ENCODE measurements around the gene TP53I13. TPM values are rescaled to one million over a fixed set of nuclear protein-coding genes. Genes with fewer than 3 reads are reported as not detected.

Gene TP53I13
- total and polyA plus RNA-seq, 4 experiments from 2014 or later = 31.5 to 158 (median 98.1) TPM

DNA sequence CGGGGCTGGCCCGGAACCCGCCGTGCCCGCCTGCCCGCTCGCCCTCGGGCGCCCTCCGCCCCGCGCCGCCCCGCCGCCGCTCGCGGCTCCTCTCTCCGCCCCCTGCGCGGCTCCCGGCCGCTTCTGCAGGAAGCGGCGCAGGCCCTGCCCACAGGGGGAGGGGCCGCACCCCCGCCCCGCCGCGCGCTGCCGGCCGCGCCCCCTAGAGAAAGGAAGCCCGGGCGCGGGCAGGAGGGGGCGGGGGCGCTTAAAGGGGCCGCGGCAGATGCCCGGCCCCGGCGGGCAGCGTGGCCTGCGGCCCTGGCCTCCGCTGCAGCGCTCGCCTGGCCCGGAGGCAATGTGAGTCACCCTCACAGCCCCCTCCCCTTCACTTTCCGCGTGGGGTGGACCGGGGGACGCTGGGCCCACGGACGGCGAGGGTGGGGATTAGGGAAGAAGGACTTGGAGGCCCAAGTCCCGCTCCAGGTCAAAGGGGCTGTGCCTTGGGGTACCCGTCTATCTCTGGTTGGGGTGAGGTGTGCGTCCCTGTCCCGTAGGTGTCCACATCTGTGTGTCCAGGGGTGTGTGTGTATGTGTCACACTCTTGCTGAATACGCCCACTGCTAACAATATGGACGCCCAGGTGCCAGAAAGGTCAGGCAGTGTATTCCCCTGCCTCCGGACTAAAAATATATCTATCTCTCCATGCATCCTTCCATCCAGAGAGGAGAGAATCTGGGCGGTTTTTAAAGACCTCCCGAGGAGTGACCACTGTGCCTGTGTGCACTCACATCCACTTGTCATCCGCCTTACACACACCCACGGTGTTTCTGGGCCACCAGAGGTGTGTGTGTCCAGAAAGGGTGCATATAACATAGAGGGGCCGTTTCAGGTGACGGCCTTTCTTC is 21.3 kb downstream of the TP53I13 start, which contains the start of gene GIT1:
Gene GIT1, minus strand, starts transcription at position 125 of the 887 bp plus-strand sequence. CDS start 270 bp downstream, outside the sequence.
- H3K36me3 Mint-ChIP-seq = peaks cover 0 to 6% of the 10 kb centered on the region in 2 donors
- CTCF ChIA-PET (ENCODE audit: partially characterized antibody) = interaction anchor here (1.4 to 28.5 kb wide), 5 partner anchors 9 to 27 kb away, joined by 7 to 523 read pairs (median 105); partner anchors contain the start of genes ABHD15, CORO6 and TP53I13
- H3K9me3 ChIP-seq (ENCODE audit: control insufficient read depth in 1 of 2, low read length in 2 of 2) = no peaks in the 10 kb centered on the region
- no peaks in the 10 kb centered on the region for H3K27me3 ChIP-seq (ENCODE audit: insufficient read depth, low read length)
- H3K9me3 Mint-ChIP-seq = no peaks in the 10 kb centered on the region
- H3K4me3 Mint-ChIP-seq = peak within 1 kb of the TSS; percentile 93 to 97 (median 95)
- peaks cover 30 to 71% (median 53%) of the 10 kb centered on the region in 4 donors for H3K4me1 Mint-ChIP-seq
- intact Hi-C loops (cut with micrococcal nuclease) = loop anchor here (1.0 to 5.0 kb wide), 4 partner anchors 21 to 341 kb away; partner anchors contain the start of genes SSH2 and TP53I13
- H3K4me3 ChIP-seq (ENCODE audit: low read length in 2 of 2) = peak within 1 kb of the TSS; percentile 61 to 82
- peak; percentile 81 to 86 (median 85) for DNase-seq
- POLR2A ChIA-PET (ENCODE audit: partially characterized antibody) = interaction anchor here (0.6 to 10.7 kb wide), 5 partner anchors 9 to 28 kb away, joined by 4 to 115 read pairs (median 18); partner anchors contain the start of genes ABHD15 and TP53I13
- peak within 1 kb of the TSS; percentile 70 for H3K27ac ChIP-seq (ENCODE audit: low read depth, low read length)
- peak within 1 kb of the TSS; percentile 86 to 97 (median 92) for H3K27ac Mint-ChIP-seq
- H3K36me3 ChIP-seq (ENCODE audit: insufficient read depth, low read length) = no peaks in the 10 kb centered on the region
- H3K4me1 ChIP-seq (ENCODE audit: insufficient read depth, low read length) = peaks cover 82% of the 10 kb centered on the region
- no peaks in the 10 kb centered on the region for H3K27me3 Mint-ChIP-seq

DNA sequence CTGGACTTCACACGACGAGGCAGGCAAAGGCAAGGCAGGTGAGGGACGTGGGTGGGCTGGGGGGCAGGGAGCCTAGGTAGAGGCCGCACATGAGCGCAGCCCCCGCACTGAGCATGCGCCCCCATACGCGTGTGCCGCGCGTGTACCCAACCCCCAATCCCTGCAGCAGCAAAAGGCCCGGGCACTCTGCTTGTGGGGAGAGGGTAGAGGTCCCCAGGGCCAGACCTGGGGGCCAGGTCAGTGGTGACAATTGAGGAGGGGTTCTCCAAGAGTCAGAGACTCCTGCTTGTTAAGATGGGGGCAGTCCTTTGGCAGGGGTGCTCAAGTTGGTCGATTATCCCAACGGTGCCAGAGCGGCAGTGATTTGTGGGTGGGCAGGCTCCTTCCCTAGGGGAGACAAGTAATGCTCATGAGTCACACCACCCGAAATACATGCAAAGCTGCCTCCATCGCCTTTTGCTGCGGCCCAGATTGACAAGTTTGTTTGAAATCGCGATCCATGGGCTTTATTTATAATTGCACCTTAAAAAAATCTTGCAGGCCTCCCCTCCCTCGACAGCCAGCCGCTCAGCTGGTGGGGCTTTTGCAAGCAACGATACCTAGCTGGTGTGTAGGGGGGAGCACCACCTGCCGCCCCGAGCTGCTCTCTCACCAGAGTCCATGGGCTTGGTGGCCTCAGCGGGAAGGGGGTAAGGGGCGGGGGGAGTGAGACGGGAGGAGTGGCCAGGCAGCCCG is 22.1 kb downstream of the TP53I13 start:
- peaks cover 0 to 6% of the 10 kb centered on the region in 2 donors for H3K36me3 Mint-ChIP-seq
- intact Hi-C loops (cut with micrococcal nuclease) = loop anchor here (1.0 kb wide), 2 partner anchors 10 to 221 kb away; no protein-coding TSS in a partner anchor

DNA sequence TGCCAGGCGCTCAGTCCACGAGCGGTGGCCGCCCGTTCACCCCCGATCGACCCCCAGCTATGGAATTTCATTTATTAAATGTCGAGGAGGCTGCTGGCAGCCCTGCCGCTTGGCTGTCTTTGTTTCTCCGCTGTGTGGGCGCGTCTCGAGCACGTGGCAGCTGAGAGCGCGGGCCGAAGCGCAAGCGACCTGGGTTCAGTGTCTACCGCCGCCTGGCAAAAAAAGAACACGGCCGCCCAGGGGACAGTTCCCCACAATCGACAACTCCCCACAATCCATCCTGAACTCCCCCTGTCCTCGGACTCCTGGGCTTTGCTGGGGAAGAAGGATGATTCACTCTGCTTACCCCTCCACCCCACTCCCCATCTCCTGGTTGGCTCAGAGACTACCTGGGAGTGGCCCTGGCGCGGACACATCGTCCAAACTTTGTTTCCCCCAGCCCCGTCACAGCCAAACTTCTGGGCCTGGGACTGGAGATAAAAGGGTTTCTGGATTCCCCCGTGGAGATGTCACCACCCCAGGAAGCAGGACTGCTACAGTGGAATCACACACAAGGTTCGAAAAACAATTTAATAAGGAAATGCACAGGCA is 22.7 kb downstream of the TP53I13 start:
- Mint-ChIP-seq H3K27me3 (no peaks in the 10 kb centered on the region), H3K36me3 (peaks cover 0 to 6% of the 10 kb centered on the region in 2 donors), H3K9me3 (no peaks in the 10 kb centered on the region), H3K27ac (peak overlapping the region; percentile 29 to 84 (median 70)), H3K4me3 (peak overlapping the region; percentile 71 to 95 (median 84)), H3K4me1 (peaks cover 26 to 57% (median 43%) of the 10 kb centered on the region in 4 donors)
- ChIA-PET CTCF (ENCODE audit: partially characterized antibody) (interaction anchor here (0.7 to 5.0 kb wide), 19 partner anchors 10 to 340 kb away, joined by 3 to 123 read pairs (median 4); partner anchors contain the start of genes ABHD15, CORO6 and TP53I13), POLR2A (ENCODE audit: partially characterized antibody) (interaction anchor here (0.6 to 6.0 kb wide), 13 partner anchors 9 to 341 kb away, joined by 3 to 109 read pairs (median 6); partner anchors contain the start of genes ABHD15 and TP53I13)
- no peak for DNase-seq
- no peaks in the 10 kb centered on the region for H3K36me3 ChIP-seq (ENCODE audit: insufficient read depth, low read length)
- H3K4me3 ChIP-seq (ENCODE audit: low read length in 2 of 2) = peak overlapping the region in 1 of 2 donors; percentile 43
- no peaks in the 10 kb centered on the region for H3K27me3 ChIP-seq (ENCODE audit: insufficient read depth, low read length)
- peaks cover 68% of the 10 kb centered on the region for H3K4me1 ChIP-seq (ENCODE audit: insufficient read depth, low read length)
- H3K27ac ChIP-seq (ENCODE audit: low read depth, low read length) = no peak overlapping the region
- intact Hi-C loops (cut with micrococcal nuclease) = loop anchor here (1.0 kb wide), 2 partner anchors 11 to 222 kb away; no protein-coding TSS in a partner anchor
- H3K9me3 ChIP-seq (ENCODE audit: control insufficient read depth in 1 of 2, low read length in 2 of 2) = no peaks in the 10 kb centered on the region

More for the DNA sequence above, 22.1 kb downstream of the TP53I13 start:
- Histone ChIP-seq H3K4me1 (ENCODE audit: insufficient read depth, low read length) (peaks cover 74% of the 10 kb centered on the region), H3K36me3 (ENCODE audit: insufficient read depth, low read length) (no peaks in the 10 kb centered on the region), H3K9me3 (ENCODE audit: control insufficient read depth in 1 of 2, low read length in 2 of 2) (no peaks in the 10 kb centered on the region), H3K27ac (ENCODE audit: low read depth, low read length) (peak overlapping the region; percentile 70), H3K4me3 (ENCODE audit: low read length in 2 of 2) (peak overlapping the region; percentile 21 to 82), H3K27me3 (ENCODE audit: insufficient read depth, low read length) (no peaks in the 10 kb centered on the region)
- POLR2A ChIA-PET (ENCODE audit: partially characterized antibody) = interaction anchor here (0.6 to 6.0 kb wide), 8 partner anchors 8 to 220 kb away, joined by 3 to 109 read pairs (median 16); partner anchors contain the start of genes ABHD15 and TP53I13
- peak in 1 of 5 donors; percentile 58 for DNase-seq
- Mint-ChIP-seq H3K27ac (peak overlapping the region; percentile 22 to 92 (median 87)), H3K4me1 (peaks cover 27 to 63% (median 49%) of the 10 kb centered on the region in 4 donors), H3K4me3 (peak overlapping the region; percentile 71 to 96 (median 92)), H3K27me3 (no peaks in the 10 kb centered on the region), H3K9me3 (no peaks in the 10 kb centered on the region)
- CTCF ChIA-PET (ENCODE audit: partially characterized antibody) = interaction anchor here (0.7 to 5.0 kb wide), 9 partner anchors 10 to 341 kb away, joined by 3 to 123 read pairs (median 11); partner anchors contain the start of genes ABHD15 and TP53I13

DNA sequence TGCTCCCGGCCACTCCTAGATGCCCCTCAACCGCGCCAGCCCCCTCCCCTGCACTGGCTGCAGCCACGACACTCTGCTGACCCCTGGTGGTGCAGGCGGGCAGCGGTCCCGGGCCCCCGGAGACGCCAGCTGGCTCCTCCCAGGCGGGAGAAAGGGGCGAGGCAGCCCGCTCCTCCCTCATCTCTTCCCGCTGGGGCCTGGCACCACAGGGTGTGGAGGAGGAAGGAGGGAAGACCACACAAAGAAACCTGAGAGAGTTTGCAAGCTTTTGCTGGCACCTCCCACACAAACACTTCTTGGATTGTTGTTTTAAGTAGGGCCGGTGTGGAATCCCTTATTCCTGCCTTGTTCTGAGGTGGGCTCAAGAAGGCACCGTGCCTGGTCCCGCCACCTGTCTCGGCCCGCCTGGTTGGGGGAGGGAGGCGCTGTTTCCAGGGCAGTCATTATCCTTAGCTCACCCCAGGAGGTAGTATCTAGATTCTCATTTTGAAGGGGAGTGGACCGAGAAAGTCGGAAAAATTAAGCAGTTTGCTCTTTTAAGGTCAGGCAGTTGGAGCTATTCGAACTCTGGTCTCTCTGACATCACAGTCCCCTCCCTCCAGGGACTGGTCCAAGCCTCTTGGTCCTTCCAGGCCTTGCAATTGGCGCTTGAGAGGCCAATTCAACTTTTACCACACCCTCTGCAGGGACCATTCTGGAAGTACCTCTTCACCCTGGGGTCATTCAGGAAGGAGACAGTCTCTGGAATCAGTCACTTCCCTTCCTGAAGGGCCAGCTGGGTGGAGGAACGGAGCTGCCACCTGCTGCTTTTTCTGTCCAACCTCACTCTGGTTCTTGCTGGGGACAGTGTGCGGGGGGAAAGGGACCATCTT is 23.5 kb downstream of the TP53I13 start:
- ChIA-PET CTCF (ENCODE audit: partially characterized antibody) (interaction anchor here (0.7 to 5.0 kb wide), 23 partner anchors 9 to 410 kb away, joined by 3 to 123 read pairs (median 4); partner anchors contain the start of genes ABHD15, CORO6, TAOK1 and TP53I13), POLR2A (ENCODE audit: partially characterized antibody) (interaction anchor here (0.9 to 6.0 kb wide), 13 partner anchors 10 to 340 kb away, joined by 3 to 109 read pairs (median 6); partner anchors contain the start of genes ABHD15 and TP53I13)
- H3K4me3 Mint-ChIP-seq = peak overlapping the region; percentile 71 to 95 (median 84)
- no peaks in the 10 kb centered on the region for H3K9me3 Mint-ChIP-seq
- Histone ChIP-seq H3K4me3 (ENCODE audit: low read length in 2 of 2) (peak overlapping the region in 1 of 2 donors; percentile 49), H3K9me3 (ENCODE audit: control insufficient read depth in 1 of 2, low read length in 2 of 2) (no peaks in the 10 kb centered on the region), H3K27ac (ENCODE audit: low read depth, low read length) (no peak overlapping the region), H3K27me3 (ENCODE audit: insufficient read depth, low read length) (no peaks in the 10 kb centered on the region), H3K36me3 (ENCODE audit: insufficient read depth, low read length) (no peaks in the 10 kb centered on the region), H3K4me1 (ENCODE audit: insufficient read depth, low read length) (peaks cover 60% of the 10 kb centered on the region)
- intact Hi-C loops (cut with micrococcal nuclease) = loop anchor here (1.0 kb wide), 2 partner anchors 12 to 223 kb away; no protein-coding TSS in a partner anchor
- peaks cover 0 to 6% of the 10 kb centered on the region in 2 donors for H3K36me3 Mint-ChIP-seq
- peak overlapping the region in 5 of 7 donors; percentile 52 to 84 (median 80) for H3K27ac Mint-ChIP-seq
- DNase-seq = peak; percentile 59 to 75 (median 64)
- peaks cover 22 to 50% (median 38%) of the 10 kb centered on the region in 4 donors for H3K4me1 Mint-ChIP-seq
- H3K27me3 Mint-ChIP-seq = no peaks in the 10 kb centered on the region

DNA sequence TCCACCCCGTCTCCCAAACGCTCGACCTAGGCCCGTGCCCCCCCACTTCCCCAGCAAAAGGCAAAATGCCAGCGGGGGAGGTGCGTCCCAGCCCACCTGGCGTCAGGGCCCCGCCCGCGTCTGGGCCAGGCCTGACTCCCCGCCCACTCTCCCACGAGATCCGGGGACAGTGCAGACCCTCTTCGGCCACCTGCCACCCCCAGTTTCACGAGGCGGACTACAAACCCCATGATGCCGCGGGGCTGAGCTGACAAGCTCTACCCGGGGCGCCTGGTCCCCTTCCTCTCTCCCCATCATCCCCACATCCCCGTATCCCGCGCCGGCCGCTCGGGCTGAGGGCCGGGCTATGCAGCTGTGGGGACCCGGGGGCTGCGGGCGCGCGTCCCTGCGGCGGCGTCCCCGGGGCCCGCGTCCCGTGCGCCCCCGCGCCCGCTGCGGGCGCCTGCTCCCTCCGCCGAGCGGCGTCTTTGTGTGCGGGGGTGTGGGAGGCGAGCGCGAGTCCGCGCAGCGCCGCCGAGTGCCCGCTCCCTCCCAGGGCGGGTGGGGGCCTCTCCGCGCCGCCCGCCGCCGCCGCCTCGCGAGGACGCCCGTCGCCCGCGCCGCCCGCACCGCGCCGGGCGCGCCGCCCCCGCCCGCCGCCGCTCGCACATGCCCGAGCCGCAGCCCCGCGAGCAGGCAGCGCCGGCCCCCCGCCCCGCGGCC is 24.5 kb downstream of the TP53I13 start, which contains the start of gene ANKRD13B:
Gene ANKRD13B, plus strand, starts transcription at position 283 of the 702 bp plus-strand sequence. CDS start 490 bp downstream, outside the sequence.
- no peaks in the 10 kb centered on the region for H3K9me3 ChIP-seq (ENCODE audit: control insufficient read depth in 1 of 2, low read length in 2 of 2)
- H3K27me3 ChIP-seq (ENCODE audit: insufficient read depth, low read length) = no peaks in the 10 kb centered on the region
- no peak for DNase-seq
- no peak within 1 kb of the TSS for H3K27ac ChIP-seq (ENCODE audit: low read depth, low read length)
- Mint-ChIP-seq H3K4me1 (peaks cover 16 to 39% (median 29%) of the 10 kb centered on the region in 4 donors), H3K4me3 (peak within 1 kb of the TSS; percentile 71 to 95 (median 84)), H3K36me3 (peaks cover 0 to 5% of the 10 kb centered on the region in 2 donors), H3K27me3 (no peaks in the 10 kb centered on the region), H3K9me3 (no peaks in the 10 kb centered on the region), H3K27ac (peak within 1 kb of the TSS in 5 of 7 donors; percentile 31 to 84 (median 52))
- H3K4me3 ChIP-seq (ENCODE audit: low read length in 2 of 2) = peak within 1 kb of the TSS; percentile 29 to 54
- intact Hi-C loops (cut with micrococcal nuclease) = no loop called here
- CTCF ChIA-PET (ENCODE audit: partially characterized antibody) = interaction anchor here (1.0 to 5.0 kb wide), 13 partner anchors 12 to 411 kb away, joined by 3 to 123 read pairs (median 4); partner anchors contain the start of genes ABHD15, CORO6 and TP53I13
- POLR2A ChIA-PET (ENCODE audit: partially characterized antibody) = interaction anchor here (0.7 to 6.0 kb wide), 11 partner anchors 11 to 223 kb away, joined by 3 to 109 read pairs (median 5); partner anchors contain the start of genes ABHD15 and TP53I13
- H3K4me1 ChIP-seq (ENCODE audit: insufficient read depth, low read length) = peaks cover 50% of the 10 kb centered on the region
- no peaks in the 10 kb centered on the region for H3K36me3 ChIP-seq (ENCODE audit: insufficient read depth, low read length)
